GM18951 (cell line): ENCODE results near the gene OSBP2.
"Not testable (repeated sequence)": the region's sequence is repeated elsewhere in the genome, so short reads cannot be mapped to it uniquely, and the experiment has no call there.

Experiments used
- POLR2A ChIP-seq: IDR thresholded peaks from 4 replicates; pipeline ENCODE4 v1.6.1; 2011; ENCODE audit warnings: mild to moderate bottlenecking; ENCODE audit not compliant: insufficient read length, insufficient read depth; ENCODE audit errors: extremely low read depth
- in situ Hi-C: fragments of 300-500 bp; cut with MboI; formaldehyde crosslinking; loops from one replicate; pipeline ENCODE4 v1.12.0; 2022; ENCODE audit warnings: low sequenced_read_pairs, mixed read lengths, inconsistent platforms; ENCODE audit not compliant: unreplicated experiment

OSBP2 gene

GRCh38 chr22:30717331-30717921, 22.8 kb downstream of the OSBP2 start:
- in situ Hi-C loops = no loop called here
- no peak for TF ChIP-seq POLR2A

DNA sequence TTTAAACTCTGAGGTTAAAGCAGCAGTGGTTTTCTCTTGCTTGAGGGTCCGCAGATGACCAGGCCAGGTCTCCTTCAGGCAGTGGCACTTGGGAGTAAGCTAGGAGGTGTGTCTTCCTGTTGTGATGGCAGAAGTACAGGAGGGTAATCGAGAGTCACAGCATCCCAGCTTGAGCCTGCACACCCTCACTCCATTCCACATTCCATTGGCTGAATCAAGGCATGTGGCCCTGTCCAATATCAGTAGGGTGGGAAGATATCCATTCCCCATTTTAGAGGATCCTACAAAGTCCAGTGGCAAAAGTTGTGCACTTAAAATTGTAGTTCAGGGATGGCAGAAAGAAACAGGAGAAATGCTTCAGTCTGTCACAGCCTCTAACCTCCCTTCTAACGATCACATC, 23.3 kb downstream of the OSBP2 start:
- TF ChIP-seq POLR2A = no peak
- in situ Hi-C loops = no loop called here

DNA sequence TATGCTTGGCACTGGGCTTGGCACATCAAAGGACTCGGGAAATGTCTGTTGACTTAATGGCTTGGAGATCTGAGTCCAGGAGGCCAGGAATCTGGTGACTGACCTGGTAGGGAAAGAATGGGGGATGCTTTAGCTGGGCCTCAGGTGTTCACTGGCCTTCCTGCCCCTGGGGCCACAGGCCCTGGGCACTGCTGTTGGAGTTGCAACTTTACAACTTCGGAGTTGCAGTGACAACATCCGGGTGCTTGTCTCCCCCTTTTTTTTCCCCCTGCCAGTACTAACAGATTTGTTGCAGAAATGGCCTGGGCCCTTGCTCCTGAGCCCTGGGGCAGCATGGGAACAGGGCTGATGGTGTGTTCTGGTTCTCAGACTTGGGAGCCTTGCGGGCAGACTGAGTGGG, 23.8 kb downstream of the OSBP2 start:
- in situ Hi-C loops = no loop called here
- TF ChIP-seq POLR2A = no peak

DNA sequence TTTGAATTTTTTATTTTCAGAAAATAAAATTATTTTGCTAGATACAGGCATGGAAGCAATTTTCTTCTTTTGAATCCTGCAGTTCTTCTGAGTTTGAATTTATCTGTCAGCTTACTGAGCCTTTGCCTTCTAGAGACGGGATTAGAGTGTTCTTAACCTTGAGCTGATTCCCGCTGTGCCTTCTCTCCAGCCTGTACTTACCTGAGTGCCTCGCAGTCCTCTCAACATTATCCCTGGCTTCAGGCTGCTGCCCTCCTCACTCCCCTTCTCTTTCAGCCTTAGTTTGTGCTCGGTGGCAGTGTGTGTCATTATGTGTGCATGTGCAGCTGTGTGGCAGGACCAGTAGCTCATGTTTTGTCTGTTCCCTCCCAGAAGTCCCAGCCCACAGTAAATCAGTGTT, 24.3 kb downstream of the OSBP2 start:
- in situ Hi-C loops = no loop called here
- TF ChIP-seq POLR2A = no peak

- TF ChIP-seq POLR2A = no peak
- in situ Hi-C loops = no loop called here
Observed at GRCh38 chr22:30720263-30720837, 25.7 kb downstream of the OSBP2 start.

DNA sequence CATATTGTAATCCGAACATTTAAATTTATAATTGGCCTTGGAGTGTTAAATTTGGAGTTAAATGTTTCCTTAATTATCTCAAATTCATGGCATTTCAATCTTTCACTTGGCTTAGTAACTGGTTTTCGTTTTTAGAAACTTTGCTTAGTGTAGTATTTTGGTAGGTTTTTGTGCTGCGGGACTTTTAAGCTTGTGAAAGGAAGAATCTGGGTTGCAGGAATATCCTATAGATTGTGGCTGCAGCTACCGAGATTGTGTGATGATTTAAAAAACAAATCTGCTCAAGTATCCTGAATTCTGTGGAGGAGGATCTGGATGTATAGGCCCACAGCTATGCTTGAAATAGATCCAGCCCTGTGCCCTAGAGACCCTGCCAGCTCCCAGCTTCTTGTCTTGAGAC, 27.1 kb downstream of the OSBP2 start:
- in situ Hi-C loops = no loop called here

GRCh38 chr22:30728826-30729225, 34.2 kb downstream of the OSBP2 start:
- in situ Hi-C loops = no loop called here
- TF ChIP-seq POLR2A = no peak

More for the DNA sequence above, 27.1 kb downstream of the OSBP2 start:
- no peak for TF ChIP-seq POLR2A

DNA sequence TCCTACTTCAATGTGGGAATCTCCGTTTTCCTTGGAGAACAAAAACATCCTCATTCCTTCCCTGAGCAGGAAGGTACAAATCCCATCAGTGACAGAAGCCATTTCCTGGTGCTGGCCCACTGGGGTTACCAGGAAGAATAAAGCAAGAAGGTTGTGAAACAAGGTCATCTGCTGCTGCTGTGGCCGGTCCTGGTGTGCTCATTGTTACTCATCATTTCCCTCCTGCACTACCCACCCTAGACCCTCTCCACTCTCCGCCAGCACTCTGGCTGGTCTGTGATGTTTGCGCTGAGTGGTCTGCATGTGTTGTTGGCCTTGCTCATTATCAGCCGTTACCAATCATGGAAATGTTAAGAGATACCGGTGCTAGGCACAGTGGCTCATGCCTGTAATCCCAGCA, 37.0 kb downstream of the OSBP2 start:
- no peak for TF ChIP-seq POLR2A
- in situ Hi-C loops = no loop called here

GRCh38 chr22:30732426-30732825, 37.8 kb downstream of the OSBP2 start:
- no peak for TF ChIP-seq POLR2A
- in situ Hi-C loops = no loop called here

- TF ChIP-seq POLR2A = no peak
- in situ Hi-C loops = no loop called here
Observed at GRCh38 chr22:30733181-30733631, 38.5 kb downstream of the OSBP2 start.

- in situ Hi-C loops = not testable (repeated sequence)
Observed at GRCh38 chr22:30740007-30740406, 45.3 kb downstream of the OSBP2 start.

- in situ Hi-C loops = not testable (repeated sequence)
Observed at GRCh38 chr22:30740511-30740910, 45.8 kb downstream of the OSBP2 start.

DNA sequence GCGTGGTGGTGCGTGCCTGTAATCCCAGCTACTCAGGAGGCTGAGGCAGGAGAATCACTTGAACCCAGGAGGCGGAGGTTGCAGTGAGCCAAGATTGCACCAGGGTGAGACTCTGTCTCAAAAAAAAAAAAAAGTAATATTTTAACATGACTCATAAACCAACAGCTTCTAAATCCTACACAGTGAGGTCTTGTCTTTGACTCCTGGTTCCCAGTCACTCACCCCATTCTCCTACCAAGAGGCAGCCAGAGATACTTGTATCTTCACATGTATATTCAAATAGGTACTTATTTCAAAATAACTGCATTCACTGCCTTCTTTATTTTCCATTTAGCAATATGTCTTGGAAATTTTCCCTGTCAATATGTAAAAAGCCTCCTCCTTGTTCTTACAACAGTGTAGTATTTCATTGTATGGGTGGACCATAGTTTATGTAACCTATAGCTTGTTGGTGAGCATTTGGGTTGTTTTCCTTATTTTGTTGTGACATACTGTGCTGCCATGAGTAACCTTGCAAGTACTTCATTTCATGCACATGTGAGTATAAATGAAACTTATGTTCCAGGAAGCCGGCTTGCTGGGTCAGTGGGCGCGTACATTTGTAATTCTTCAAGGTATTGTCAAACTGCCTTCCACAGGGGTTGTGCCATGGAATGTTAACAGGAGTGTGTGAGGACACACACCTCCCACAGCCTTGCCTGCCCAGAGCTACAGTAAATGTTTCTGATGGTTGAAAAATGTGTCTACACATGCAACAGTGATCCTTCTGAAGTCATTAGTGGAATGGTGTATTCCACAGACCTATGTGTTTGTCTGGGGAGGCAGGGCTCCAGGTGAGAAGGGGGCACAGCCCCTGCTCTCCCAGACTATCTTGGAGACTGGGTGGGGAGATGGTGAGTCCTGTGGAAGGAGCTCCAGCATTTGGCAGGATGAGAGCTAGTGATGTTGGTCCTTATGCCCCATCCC, 47.9 kb downstream of the OSBP2 start:
- in situ Hi-C loops = no loop called here
- no peak for TF ChIP-seq POLR2A
